Ramos (cell line): Measurements from ENCODE around the gene CD276.

Experiments used
- in situ Hi-C: fragments of 300-500 bp; cut with MboI; formaldehyde crosslinking; loops from one replicate; pipeline ENCODE4 v1.14.3; 2022; ENCODE audit warnings: low sequenced_read_pairs; ENCODE audit not compliant: unreplicated experiment

Gene CD276

GRCh38 chr15:73683777-73684580, at the start of gene CD276:
Gene CD276, plus strand, starts transcription at chr15:73684383. Its CDS starts 15,257 bp downstream, at chr15:73699640.
- in situ Hi-C loops: no loop called here

GRCh38 chr15:73637527-73637926, 46.7 kb upstream of the CD276 start:
- in situ Hi-C loops: loop anchor here (5.0 kb wide), 1 partner anchor 80 kb away; no protein-coding TSS in a partner anchor

GRCh38 chr15:73639464-73639863, 44.7 kb upstream of the CD276 start:
- in situ Hi-C loops: loop anchor here (5.0 kb wide), 1 partner anchor 82 kb away; no protein-coding TSS in a partner anchor

GRCh38 chr15:73647259-73648013, 36.7 kb upstream of the CD276 start:
- in situ Hi-C loops: no loop called here

GRCh38 chr15:73648014-73648295, 36.2 kb upstream of the CD276 start:
- in situ Hi-C loops: no loop called here

GRCh38 chr15:73650416-73651126, 33.6 kb upstream of the CD276 start:
- in situ Hi-C loops: no loop called here

- in situ Hi-C loops: no loop called here
Measured at GRCh38 chr15:73654659-73655058, 29.5 kb upstream of the CD276 start.

- in situ Hi-C loops: no loop called here
Measured at GRCh38 chr15:73655724-73656123, 28.5 kb upstream of the CD276 start.

- in situ Hi-C loops: no loop called here
Measured at GRCh38 chr15:73658645-73659044, 25.5 kb upstream of the CD276 start.

GRCh38 chr15:73660455-73660854, 23.7 kb upstream of the CD276 start:
- in situ Hi-C loops: no loop called here

GRCh38 chr15:73674587-73674986, 9.6 kb upstream of the CD276 start:
- in situ Hi-C loops: no loop called here

GRCh38 chr15:73677146-73677607, 7.0 kb upstream of the CD276 start:
- in situ Hi-C loops: no loop called here

GRCh38 chr15:73677733-73678132, 6.5 kb upstream of the CD276 start:
- in situ Hi-C loops: no loop called here

- in situ Hi-C loops: no loop called here
Measured at GRCh38 chr15:73678498-73678897, 5.7 kb upstream of the CD276 start.

- in situ Hi-C loops: no loop called here
Measured at GRCh38 chr15:73679180-73679579, 5.0 kb upstream of the CD276 start.

- in situ Hi-C loops: no loop called here
Measured at GRCh38 chr15:73679964-73680363, 4.2 kb upstream of the CD276 start.

- in situ Hi-C loops: no loop called here
Measured at GRCh38 chr15:73680549-73680948, 3.6 kb upstream of the CD276 start.

GRCh38 chr15:73681063-73681462, 3.1 kb upstream of the CD276 start:
- in situ Hi-C loops: no loop called here

GRCh38 chr15:73681856-73682599, 2.2 kb upstream of the CD276 start:
- in situ Hi-C loops: no loop called here

GRCh38 chr15:73682600-73683090, 1.5 kb upstream of the CD276 start:
- in situ Hi-C loops: no loop called here
